C4-2B (cell line): ENCODE results near the gene GAS2L3.
A peak's percentile ranks its signal among the peaks of the same experiment; 100 is the strongest.
"Not testable (repeated sequence)": the region's sequence is repeated elsewhere in the genome, so short reads cannot be mapped to it uniquely, and the experiment has no call there.

Experiments
- H3K27ac ChIP-seq: fragments of 450-650 bp; 2 replicates; pipeline ENCODE4 v1.5.1; 2017
- ZFX ChIP-seq: fragments of 450-650 bp; IDR thresholded peaks from 2 replicates; pipeline ENCODE4 v1.6.1; 2017
- TF ChIP-seq, protein P1 (sequence below): fragments of 450-650 bp; conservative IDR thresholded peaks from 2 replicates; pipeline ENCODE4 v1.5.1; 2017; ENCODE audit warnings: mild to moderate bottlenecking

Gene GAS2L3

DNA sequence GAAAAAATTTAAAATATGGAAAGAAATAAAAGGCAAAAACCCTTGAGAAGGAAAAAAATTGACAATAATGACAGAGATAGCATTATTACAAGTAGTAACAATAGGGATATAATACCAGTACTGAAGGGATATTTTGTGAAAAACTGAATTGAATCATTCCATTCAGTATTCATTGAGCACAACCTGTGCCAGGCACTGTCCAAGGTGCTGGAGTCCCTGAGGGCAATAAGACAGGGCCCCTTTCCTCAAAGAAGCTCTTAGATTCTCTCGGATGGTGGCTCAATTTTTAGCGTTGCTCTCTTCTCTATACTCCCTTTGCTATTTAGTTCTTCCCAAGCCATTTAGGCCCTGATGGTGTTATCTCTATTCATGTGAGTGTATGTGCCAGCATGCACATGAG, 34.3 kb upstream of the GAS2L3 start:
- TF ChIP-seq ZFX: no peak
- TF ChIP-seq, protein P1, sequence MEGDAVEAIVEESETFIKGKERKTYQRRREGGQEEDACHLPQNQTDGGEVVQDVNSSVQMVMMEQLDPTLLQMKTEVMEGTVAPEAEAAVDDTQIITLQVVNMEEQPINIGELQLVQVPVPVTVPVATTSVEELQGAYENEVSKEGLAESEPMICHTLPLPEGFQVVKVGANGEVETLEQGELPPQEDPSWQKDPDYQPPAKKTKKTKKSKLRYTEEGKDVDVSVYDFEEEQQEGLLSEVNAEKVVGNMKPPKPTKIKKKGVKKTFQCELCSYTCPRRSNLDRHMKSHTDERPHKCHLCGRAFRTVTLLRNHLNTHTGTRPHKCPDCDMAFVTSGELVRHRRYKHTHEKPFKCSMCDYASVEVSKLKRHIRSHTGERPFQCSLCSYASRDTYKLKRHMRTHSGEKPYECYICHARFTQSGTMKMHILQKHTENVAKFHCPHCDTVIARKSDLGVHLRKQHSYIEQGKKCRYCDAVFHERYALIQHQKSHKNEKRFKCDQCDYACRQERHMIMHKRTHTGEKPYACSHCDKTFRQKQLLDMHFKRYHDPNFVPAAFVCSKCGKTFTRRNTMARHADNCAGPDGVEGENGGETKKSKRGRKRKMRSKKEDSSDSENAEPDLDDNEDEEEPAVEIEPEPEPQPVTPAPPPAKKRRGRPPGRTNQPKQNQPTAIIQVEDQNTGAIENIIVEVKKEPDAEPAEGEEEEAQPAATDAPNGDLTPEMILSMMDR: no peak
- H3K27ac ChIP-seq: no peak overlapping the region

DNA sequence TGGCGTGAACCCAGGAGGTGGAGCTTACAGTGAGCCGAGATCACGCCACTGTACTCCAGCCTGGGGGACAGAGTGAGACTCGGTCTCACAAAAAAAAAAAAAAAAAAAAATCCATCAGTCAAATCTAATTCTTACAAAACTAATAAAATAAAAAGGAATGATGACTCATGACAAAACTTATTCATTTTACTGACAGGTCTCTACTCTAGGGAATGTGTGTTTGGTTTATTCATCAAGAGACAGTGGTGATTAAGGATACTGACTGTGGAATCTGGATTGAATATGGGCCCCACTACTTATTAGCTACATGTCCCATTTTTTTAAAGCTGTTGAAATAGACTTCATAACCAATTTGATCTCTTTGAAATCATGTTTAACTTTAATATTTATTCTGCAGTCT, 29.3 kb upstream of the GAS2L3 start:
- no peak overlapping the region for H3K27ac ChIP-seq
- TF ChIP-seq ZFX: no peak

DNA sequence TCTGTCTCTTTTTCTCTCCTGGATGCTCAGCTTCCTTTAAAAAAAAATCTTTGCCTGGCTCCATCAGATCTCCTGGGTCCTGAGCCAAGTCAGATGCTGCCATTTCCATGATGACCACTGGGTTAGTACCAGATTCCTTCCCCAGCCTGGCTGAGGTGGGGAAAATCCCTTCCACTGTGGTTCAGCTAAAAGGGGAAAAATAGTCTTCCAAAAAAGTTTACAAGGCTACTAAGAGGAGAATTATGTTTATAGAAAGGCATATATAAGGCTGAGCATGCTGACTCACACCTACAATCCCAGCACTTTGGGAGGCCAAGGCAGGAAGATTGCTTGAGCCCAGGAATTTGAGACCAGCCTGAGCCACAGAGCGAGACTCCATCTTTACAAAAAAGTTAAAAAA, 28.4 kb upstream of the GAS2L3 start:
- no peak for TF ChIP-seq ZFX
- TF ChIP-seq, protein P1: no peak
- H3K27ac ChIP-seq: no peak overlapping the region

- TF ChIP-seq, protein P1: no peak
- TF ChIP-seq ZFX: no peak
- no peak overlapping the region for H3K27ac ChIP-seq
Measured at GRCh38 chr12:100553936-100554335, 19.5 kb upstream of the GAS2L3 start.

DNA sequence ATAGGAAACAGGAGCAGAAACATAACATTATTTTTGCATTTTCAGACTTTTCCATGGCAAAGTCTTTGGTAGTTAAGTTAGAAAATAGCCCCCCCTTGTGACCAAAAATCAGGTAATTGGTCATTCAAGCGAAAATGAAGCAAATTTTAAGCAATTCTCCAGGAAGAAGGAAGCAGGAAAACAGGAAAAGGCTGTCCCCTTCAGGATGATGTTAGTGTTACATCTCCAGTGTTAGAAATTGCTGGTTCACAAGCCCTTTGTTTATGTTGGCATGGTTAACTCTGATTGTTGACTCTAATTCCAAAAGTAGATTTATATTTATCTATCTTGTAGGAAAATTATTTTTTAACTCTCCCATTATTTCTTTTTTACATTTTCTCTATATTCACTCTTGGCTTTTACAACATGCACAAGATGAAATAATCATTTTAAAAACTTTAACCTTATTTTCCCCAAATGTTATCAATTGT, 18.8 kb upstream of the GAS2L3 start:
- no peak overlapping the region for H3K27ac ChIP-seq
- TF ChIP-seq ZFX: no peak
- TF ChIP-seq, protein P1: peak; percentile 94

DNA sequence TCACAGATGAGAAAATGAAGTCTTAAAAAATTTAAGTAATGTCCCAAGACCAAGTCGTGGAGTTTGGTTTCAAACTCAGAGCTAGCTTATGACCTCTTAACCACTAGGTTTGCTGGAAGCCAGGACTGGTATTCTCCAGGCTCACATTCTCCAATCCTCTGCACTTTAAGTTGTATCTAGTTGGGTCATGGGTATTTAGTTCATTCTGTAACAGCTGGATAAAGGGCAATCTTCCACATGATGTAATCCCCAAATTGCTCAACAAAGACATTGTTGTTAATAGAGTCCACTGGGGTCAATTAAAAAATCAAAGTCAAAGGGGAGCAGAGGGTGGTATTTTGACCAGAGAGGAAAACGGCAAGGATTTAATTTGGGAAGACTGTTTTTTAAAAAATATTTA, 17.8 kb upstream of the GAS2L3 start:
- TF ChIP-seq, protein P1: no peak
- TF ChIP-seq ZFX: no peak
- no peak overlapping the region for H3K27ac ChIP-seq

GRCh38 chr12:100557357-100557756, 16.1 kb upstream of the GAS2L3 start:
- no peak overlapping the region for H3K27ac ChIP-seq
- no peak for TF ChIP-seq ZFX
- TF ChIP-seq, protein P1: no peak

DNA sequence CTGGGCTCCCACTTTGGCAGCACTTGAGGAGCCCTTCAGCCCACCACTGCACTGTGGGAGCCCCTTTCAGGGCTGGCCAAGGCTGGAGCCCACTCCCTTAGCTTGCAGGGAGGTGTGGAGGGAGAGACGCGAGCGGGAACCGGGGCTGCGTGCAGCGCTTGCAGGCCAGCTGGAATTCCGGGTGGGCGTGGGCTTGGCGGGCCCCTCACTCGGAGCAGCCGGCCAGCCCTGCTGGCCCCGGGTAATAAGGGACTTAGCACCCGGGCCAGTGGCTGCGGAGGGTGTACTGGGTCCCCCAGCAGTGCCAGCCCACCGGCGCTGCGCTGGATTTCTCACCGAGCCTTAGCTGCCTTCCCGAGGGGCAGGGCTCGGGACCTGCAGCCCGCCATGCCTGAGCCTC, 14.2 kb upstream of the GAS2L3 start:
- not testable (repeated sequence) for H3K27ac ChIP-seq

DNA sequence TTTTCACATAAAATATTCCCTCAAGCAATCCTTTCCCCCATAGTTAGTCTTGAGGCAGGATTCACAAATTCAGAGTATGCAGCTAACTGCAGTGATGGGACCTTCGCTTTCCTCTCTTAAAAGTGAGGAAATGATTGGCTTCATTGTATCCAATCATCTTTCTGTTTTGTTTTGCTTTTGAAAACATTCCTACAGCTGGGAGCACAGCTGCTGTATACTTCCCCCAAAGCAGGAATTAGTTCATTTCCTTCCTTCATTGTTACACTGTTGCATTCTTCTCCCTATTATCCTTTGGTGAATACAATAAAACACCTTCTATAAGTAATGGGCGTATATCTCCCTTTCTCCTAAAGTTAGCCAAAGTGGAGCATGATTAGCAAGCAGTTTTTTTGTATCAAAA, 9.4 kb upstream of the GAS2L3 start:
- TF ChIP-seq, protein P1: no peak
- no peak for TF ChIP-seq ZFX
- no peak overlapping the region for H3K27ac ChIP-seq
